Endothelial cell (in vitro differentiated cells): Measurements from ENCODE around the gene PEX11B. TPM values are rescaled to one million over a fixed set of nuclear protein-coding genes. Genes with fewer than 3 reads are reported as not detected.

ENCODE experiments used
- DNase-seq: peaks from one replicate; pipeline ENCODE4 v3.0.0; 2021; ENCODE audit warnings: low spot score
- H3K27ac Mint-ChIP-seq: one replicate; pipeline ENCODE4 v1.8.0; 2021; ENCODE audit warnings: mixed read lengths, inconsistent platforms; ENCODE audit not compliant: unreplicated experiment
- H3K27me3 Mint-ChIP-seq: one replicate; pipeline ENCODE4 v1.8.0; 2021; ENCODE audit warnings: mild to moderate bottlenecking, moderate library complexity, mixed read lengths, inconsistent platforms; ENCODE audit not compliant: unreplicated experiment
- H3K36me3 Mint-ChIP-seq: one replicate; pipeline ENCODE4 v1.8.0; 2021; ENCODE audit warnings: mild to moderate bottlenecking, low read depth, mixed read lengths, inconsistent platforms; ENCODE audit not compliant: unreplicated experiment
- H3K4me1 Mint-ChIP-seq: one replicate; pipeline ENCODE4 v1.8.0; 2021; ENCODE audit warnings: mild to moderate bottlenecking, mixed read lengths, inconsistent platforms; ENCODE audit not compliant: unreplicated experiment
- H3K4me3 Mint-ChIP-seq: one replicate; pipeline ENCODE4 v1.8.0; 2021; ENCODE audit warnings: mild to moderate bottlenecking, mixed read lengths, inconsistent platforms; ENCODE audit not compliant: unreplicated experiment
- H3K9me3 Mint-ChIP-seq: one replicate; pipeline ENCODE4 v1.8.0; 2021; ENCODE audit warnings: mixed read lengths, inconsistent platforms; ENCODE audit not compliant: unreplicated experiment
- total RNA-seq: library from RNA; stranded (reverse); fragmentation: NEBNext Ultra II Directional; extraction: Animal tissue kit (Norgen Biotek cat#: 25700); gene quantifications from one replicate; pipeline ENCODE4 v1.2.1, GENCODE V29; 2021; ENCODE audit not compliant: unreplicated experiment
- TF ChIP-seq, protein P1 (sequence below): fragments of 200-600 bp; sonication (generic); IDR thresholded peaks from one replicate; pipeline ENCODE4 v1.5.0; 2021; ENCODE audit warnings: antibody characterized with exemption; ENCODE audit not compliant: unreplicated experiment

Gene PEX11B
- total RNA-seq, 1 donor from 2014 or later, result 34.0 TPM

DNA sequence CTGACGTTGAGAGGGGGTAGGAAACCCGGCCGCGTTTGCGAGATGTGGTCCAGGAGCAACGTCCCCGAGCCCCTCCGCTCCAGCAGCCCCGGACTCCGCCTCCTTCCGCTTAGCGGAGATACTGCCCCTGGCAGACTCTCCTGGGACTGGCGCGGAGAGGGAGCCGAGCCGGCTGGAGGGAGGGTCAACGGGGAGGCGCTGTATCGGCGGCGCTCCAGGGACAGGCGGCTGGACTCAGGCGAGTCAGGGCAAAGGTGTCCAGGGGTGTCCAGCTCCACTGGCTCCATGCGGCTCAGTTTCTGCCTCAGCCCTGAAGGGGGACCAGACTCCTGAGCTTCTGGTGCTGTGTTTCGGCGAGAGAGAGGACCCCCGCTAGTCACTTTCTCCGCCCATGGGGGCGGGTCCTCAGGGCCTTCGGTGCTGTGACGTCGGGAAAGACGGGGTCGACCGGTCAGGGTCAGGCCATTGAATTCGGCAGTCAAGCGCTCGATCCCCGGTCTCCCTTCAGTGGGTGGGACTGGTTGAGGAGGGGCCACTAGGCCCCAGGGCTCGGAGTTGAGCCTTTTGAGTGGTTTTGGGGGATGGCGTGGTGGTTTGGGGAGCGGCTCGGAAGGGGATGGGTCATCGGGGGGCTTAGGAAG lies 42.1 kb upstream of the PEX11B start:
- H3K27ac Mint-ChIP-seq, result no peak overlapping the region
- TF ChIP-seq, protein P1, sequence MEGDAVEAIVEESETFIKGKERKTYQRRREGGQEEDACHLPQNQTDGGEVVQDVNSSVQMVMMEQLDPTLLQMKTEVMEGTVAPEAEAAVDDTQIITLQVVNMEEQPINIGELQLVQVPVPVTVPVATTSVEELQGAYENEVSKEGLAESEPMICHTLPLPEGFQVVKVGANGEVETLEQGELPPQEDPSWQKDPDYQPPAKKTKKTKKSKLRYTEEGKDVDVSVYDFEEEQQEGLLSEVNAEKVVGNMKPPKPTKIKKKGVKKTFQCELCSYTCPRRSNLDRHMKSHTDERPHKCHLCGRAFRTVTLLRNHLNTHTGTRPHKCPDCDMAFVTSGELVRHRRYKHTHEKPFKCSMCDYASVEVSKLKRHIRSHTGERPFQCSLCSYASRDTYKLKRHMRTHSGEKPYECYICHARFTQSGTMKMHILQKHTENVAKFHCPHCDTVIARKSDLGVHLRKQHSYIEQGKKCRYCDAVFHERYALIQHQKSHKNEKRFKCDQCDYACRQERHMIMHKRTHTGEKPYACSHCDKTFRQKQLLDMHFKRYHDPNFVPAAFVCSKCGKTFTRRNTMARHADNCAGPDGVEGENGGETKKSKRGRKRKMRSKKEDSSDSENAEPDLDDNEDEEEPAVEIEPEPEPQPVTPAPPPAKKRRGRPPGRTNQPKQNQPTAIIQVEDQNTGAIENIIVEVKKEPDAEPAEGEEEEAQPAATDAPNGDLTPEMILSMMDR, result no peak
- H3K9me3 Mint-ChIP-seq, result no peaks in the 10 kb centered on the region
- H3K4me3 Mint-ChIP-seq, result peak overlapping the region; percentile 93
- H3K36me3 Mint-ChIP-seq, result peaks cover 4% of the 10 kb centered on the region
- peaks cover 29% of the 10 kb centered on the region for H3K27me3 Mint-ChIP-seq
- H3K4me1 Mint-ChIP-seq, result peaks cover 60% of the 10 kb centered on the region
- peak; percentile 75 for DNase-seq

DNA sequence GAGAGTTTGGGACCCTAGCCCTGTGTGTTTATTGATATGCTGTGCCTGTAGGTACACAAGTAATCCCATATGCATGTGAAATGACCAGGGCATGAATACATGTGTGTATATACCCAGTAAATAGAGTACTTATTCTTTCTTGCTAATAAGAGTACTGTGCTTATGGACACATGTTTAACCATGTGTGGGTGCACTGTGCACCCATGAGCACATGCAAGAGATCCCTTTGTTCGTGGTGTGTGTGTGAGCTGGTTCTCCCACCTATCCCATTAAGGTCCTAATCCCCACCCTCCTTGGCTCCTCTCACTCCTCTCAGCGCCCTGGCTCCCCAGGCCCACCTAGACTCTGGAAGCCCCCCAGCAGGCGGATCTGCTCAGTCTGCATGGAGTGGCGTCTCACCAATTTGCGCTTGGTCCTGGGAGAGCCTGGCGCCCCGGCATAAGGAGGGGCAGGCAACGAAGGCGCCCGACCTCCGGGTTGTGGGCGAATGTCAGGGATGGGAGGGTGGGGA lies 41.5 kb upstream of the PEX11B start:
- Mint-ChIP-seq H3K4me1 (peaks cover 65% of the 10 kb centered on the region), H3K36me3 (peaks cover 4% of the 10 kb centered on the region), H3K27me3 (peaks cover 31% of the 10 kb centered on the region), H3K4me3 (peak overlapping the region; percentile 70), H3K27ac (no peak overlapping the region), H3K9me3 (no peaks in the 10 kb centered on the region)
- DNase-seq, result no peak
- TF ChIP-seq, protein P1, result no peak

DNA sequence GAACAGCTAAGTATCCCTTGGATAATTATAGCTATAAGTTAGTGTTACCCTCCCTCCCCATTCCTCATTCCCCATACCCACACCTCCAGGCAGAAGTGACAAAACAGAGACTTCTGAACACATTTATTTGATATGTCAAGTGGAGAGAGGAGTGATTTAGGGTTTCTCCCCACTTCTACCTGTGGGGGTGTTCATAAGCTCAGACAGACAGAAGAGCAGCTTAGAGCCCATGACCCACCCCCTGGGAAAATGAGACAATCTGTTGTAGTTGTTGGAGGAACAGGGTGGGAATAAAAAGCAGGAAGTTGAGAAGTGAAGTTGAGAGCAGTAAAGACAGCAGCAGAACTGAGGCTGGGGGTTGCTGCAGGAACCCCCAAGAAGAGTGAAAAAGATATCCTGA lies 40.8 kb upstream of the PEX11B start:
- H3K27ac Mint-ChIP-seq, result peak overlapping the region; percentile 39
- H3K4me3 Mint-ChIP-seq, result peak overlapping the region; percentile 70
- DNase-seq, result no peak
- H3K4me1 Mint-ChIP-seq, result peaks cover 71% of the 10 kb centered on the region
- peaks cover 4% of the 10 kb centered on the region for H3K36me3 Mint-ChIP-seq
- H3K9me3 Mint-ChIP-seq, result no peaks in the 10 kb centered on the region
- peaks cover 31% of the 10 kb centered on the region for H3K27me3 Mint-ChIP-seq
- TF ChIP-seq, protein P1, result no peak

DNA sequence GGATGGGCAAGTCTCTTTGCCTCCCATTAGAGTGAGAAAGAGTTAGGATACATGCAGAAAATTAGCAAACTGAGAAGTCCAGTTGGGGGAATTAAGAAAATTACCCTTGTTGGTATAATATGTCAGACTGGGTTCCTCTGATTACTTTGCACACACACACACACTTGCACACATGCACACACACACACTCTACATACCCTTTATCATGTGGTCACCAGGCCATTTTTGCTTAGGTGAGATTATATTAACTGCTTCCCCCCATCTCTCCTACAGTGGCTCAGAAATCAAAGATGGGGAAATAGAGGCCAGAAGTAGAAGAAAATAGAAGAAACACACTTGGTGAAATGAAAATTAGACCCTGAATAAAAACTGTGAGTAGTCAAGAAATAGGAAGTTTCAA lies 40.2 kb upstream of the PEX11B start:
- peaks cover 69% of the 10 kb centered on the region for H3K4me1 Mint-ChIP-seq
- H3K9me3 Mint-ChIP-seq, result no peaks in the 10 kb centered on the region
- H3K27me3 Mint-ChIP-seq, result peaks cover 31% of the 10 kb centered on the region
- H3K27ac Mint-ChIP-seq, result peak overlapping the region; percentile 27
- H3K36me3 Mint-ChIP-seq, result peaks cover 4% of the 10 kb centered on the region
- DNase-seq, result no peak
- TF ChIP-seq, protein P1, result no peak
- peak overlapping the region; percentile 70 for H3K4me3 Mint-ChIP-seq
